Endometrial microvascular endothelial cells (primary cell): ENCODE measurements around the gene SLCO2A1. TPM values are rescaled to one million over a fixed set of nuclear protein-coding genes. Genes with fewer than 3 reads are reported as not detected.

Experiments used
- in situ Hi-C: cut with HindIII; loops from 2 replicates; pipeline ENCODE4 v1.10.0; 2017; ENCODE audit warnings: low sequenced_read_pairs, low pct_unique_long_range_greater_than_20kb; ENCODE audit errors: inconsistent ontology term
- total RNA-seq: library from RNA; depleted of rRNA; stranded (reverse); fragments of >200 nt; gene quantifications from one replicate; pipeline ENCODE4 v1.2.3, GENCODE V29; 2015; ENCODE audit errors: inconsistent ontology term

SLCO2A1 gene
- total RNA-seq, 1 donor from 2014 or later, result 22.4 TPM

DNA sequence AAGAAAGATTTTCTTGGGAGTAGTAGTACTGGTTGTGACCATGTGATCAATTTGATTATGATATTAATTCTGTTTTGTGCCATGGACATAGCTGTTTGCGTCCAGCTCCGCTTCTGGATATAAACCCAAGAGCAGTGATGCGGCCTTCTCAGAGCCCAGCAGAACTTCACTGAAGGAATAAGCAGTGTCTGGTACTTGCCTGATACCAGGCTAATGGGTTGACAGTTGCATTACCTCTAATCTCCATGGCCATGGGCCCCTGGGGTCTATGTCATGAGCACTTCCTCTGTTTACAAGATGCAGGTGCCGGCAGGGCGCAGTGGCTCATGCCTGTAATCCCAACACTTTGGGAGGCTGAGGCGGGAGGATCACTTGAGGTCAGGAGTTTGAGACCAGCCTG, 97.7 kb downstream of the SLCO2A1 start:
- in situ Hi-C loops, result loop anchor here (25.0 kb wide), 2 partner anchors 120 to 280 kb away; partner anchors contain the start of gene SRPRB

- in situ Hi-C loops, result loop anchor here (25.0 kb wide), 2 partner anchors 119 to 281 kb away; partner anchors contain the start of gene SRPRB
Observed at GRCh38 chr3:133931084-133931483, 98.6 kb downstream of the SLCO2A1 start.

GRCh38 chr3:133930341-133930933, 99.3 kb downstream of the SLCO2A1 start:
- in situ Hi-C loops, result loop anchor here (25.0 kb wide), 2 partner anchors 118 to 282 kb away; partner anchors contain the start of gene SRPRB

DNA sequence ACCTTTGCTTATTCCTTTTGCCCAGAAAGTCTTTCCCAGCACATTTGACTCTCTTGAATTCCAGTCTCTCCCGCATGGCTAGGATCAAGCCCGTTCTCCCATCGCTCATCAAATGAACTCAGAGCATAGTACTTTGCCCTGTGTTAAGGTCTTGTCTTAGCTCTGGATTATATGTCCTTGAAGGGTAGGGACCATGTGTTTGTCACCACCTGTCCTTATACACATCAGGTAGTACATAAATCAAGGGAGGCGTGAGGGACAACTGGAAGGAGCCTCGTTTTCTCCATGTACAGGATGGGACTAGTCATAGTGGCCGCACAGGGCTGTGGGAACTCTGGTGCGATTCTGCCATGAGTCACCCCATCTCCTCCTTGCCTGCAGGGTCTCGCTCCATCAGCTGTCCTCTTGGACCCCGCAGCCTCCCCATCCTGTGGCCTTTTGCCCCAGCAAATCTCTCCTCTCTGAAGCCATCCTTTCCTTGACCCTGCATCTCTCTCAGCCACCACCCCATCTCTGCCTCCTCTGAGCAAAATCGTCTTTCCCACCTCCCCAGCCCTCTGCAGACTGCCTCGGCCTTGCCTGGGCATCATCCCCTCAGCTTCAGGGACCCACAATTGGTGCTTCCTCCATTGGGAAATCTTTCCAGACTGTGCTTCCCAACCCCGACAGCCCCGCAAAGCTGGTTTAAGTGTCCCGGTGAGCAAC, 100.7 kb downstream of the SLCO2A1 start:
- in situ Hi-C loops, result loop anchor here (25.0 kb wide), 2 partner anchors 117 to 283 kb away; partner anchors contain the start of gene SRPRB

- in situ Hi-C loops, result loop anchor here (25.0 kb wide), 2 partner anchors 116 to 284 kb away; partner anchors contain the start of gene SRPRB
Observed at GRCh38 chr3:133928136-133928893, 101.4 kb downstream of the SLCO2A1 start.

- in situ Hi-C loops, result loop anchor here (25.0 kb wide), 2 partner anchors 115 to 285 kb away; partner anchors contain the start of gene SRPRB
Observed at GRCh38 chr3:133927540-133928066, 102.1 kb downstream of the SLCO2A1 start.

DNA sequence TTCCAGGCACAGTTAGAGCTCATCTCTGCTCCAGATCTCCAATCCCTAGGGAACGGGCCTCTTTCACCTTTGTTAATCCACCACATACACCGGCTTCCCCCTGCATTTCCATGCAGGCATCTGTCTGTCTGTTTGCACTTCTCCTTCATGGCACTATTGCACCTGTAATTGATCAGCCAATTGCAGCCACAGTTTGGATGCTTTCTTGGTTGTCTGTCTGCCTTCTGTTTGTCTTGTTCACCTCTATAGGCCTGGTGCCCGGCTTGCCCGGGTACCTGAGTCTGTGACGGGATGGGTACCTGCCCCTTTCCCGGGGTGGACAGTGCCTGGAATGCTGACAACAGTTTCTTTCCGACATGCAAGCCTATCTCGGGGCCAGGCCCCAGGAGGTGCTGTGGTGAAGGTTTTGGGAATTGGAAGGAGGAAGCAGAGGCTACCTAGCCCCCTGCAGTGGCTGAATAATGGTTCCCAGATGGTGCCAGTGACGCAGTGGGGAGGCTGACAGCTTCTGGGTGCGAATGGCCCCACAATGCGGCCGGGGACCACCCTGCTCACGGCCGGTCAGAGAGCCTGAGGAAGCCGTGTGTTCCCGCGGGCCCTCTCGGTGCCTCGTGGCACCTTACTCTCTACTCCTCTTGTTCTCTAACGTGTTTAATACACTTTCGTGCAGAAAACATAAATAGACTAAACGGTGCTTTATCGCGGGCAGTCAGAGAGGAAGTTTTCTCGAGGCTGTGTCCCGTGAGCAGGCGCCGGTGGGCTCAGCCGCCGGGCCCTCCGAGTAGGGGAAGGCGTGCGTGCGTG, 102.8 kb downstream of the SLCO2A1 start:
- in situ Hi-C loops, result loop anchor here (25.0 kb wide), 2 partner anchors 115 to 285 kb away; partner anchors contain the start of gene SRPRB

GRCh38 chr3:133925960-133926735, 103.6 kb downstream of the SLCO2A1 start:
- in situ Hi-C loops, result loop anchor here (25.0 kb wide), 2 partner anchors 114 to 286 kb away; partner anchors contain the start of gene SRPRB

GRCh38 chr3:133924041-133924440, 105.7 kb downstream of the SLCO2A1 start:
- in situ Hi-C loops, result no loop called here

- in situ Hi-C loops, result no loop called here
Observed at GRCh38 chr3:133921592-133921991, 108.1 kb downstream of the SLCO2A1 start.

- in situ Hi-C loops, result no loop called here
Observed at GRCh38 chr3:133917144-133917543, 112.6 kb downstream of the SLCO2A1 start.

- in situ Hi-C loops, result no loop called here
Observed at GRCh38 chr3:133915685-133916658, 113.8 kb downstream of the SLCO2A1 start.

DNA sequence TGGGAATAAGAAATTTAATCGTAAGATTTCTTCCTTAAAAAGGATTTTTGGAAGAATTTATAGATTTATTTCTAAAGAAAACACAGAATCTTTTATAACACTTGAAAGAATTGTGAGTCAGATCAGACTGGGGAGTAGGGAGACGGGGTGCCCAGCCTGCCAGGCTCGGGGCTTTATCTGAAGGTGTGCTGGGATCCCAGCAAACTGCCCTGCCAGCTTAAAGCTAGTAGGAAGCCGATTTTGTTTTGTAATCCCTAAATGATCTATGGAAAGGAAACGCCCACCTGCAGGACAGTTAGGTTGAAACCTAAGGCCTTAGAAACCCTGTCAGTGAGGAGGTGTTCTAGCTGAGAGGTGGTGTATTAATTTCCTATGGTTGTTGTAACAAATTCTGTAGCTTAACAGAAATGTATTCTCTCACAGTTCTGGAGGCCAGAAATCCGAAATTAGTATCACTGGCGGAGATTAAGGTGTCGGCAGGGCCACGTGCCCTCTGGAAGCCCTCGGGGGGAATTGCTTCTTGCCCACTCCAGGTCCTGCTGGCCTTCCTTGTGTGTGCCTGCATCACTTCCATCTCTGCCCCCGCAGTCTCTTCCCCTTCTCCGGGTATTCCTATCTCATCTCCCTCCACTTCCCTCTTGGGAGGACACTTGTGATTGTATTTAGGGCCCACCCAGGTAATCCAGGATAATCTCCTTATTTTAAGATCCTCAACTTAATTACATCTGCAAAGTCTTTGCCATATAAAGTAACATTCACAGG, 114.7 kb downstream of the SLCO2A1 start:
- in situ Hi-C loops, result no loop called here

DNA sequence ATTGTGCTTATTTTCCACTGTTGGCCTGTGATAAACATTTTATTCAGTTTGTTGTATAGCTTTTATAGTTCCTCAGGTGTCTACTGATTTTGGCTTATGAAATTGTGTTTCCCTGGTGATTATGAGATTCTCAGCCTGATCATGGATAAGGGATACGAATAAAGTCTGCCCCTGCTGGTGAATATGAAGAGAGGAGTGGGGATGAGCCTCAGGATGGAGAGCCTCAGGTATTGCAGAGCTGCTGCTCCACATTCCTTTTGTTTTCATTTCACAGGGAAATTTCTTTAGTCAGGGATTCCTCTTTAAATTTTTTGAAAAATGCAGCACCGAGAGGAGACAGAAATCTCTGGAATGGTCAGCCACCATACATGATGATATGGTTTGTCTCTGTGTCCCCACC, 119.3 kb downstream of the SLCO2A1 start:
- in situ Hi-C loops, result no loop called here

DNA sequence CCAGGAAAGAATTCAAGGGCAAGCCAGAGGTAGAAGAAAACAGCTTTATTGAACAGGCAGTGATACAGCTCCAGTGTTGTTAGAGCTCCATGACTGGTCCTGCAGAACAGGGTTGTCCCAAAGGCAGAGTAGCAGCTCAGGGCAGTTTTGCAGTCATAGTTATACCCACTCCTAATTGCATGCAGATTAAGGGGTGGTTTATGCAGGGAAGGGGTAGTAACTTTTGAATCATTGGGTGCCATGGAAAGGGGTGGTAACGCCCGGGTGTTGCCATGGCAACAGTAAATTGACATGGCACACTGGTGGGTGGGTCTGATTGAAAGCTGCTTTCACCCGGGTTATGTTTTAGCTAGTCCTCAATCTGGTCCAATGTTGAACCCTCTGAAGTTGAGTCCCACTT, 124.3 kb downstream of the SLCO2A1 start:
- in situ Hi-C loops, result no loop called here

DNA sequence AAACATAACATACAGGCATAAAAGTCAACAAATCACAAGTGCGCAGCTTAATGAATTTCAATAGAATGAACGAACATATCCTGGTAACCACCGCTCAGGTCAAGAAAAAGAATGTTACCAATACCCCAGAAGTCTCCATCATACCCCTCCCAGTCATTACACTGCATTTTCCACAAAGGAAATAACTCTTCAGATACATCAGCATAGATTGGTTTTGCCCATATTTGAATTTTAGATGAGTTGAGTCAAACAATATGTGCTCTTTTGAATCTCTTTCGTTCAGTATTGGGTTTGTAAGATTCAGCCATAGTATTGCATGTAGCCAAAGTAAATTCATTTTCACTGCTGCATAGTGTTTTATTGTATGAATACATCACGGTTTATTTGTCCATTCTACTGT, 127.9 kb downstream of the SLCO2A1 start:
- in situ Hi-C loops, result no loop called here
